ENCODE measurements around the gene DDX41.
A peak's percentile ranks its signal among the peaks of the same experiment; 100 is the strongest.
"Not testable (repeated sequence)": the region's sequence is repeated elsewhere in the genome, so short reads cannot be mapped to it uniquely, and the experiment has no call there.

The DDX41 gene

GRCh38 chr5:177497292-177498012 is 19.3 kb downstream of the DDX41 start, which contains the start of gene PDLIM7:
TSS of gene PDLIM7 (minus strand) at chr5:177497604. CDS start at chr5:177496512, 1,092 bp downstream.
- DNase-seq: peak; percentile 86

- DNase-seq: no peak
Measured at GRCh38 chr5:177496727-177497291, 20.0 kb downstream of the DDX41 start.

- no peak for DNase-seq
Measured at GRCh38 chr5:177496070-177496726, 20.6 kb downstream of the DDX41 start.

- DNase-seq: no peak
Measured at GRCh38 chr5:177495243-177496060, 21.3 kb downstream of the DDX41 start.

- no peak for DNase-seq
Measured at GRCh38 chr5:177494346-177495195, 22.2 kb downstream of the DDX41 start.

GRCh38 chr5:177493795-177494345 is 22.9 kb downstream of the DDX41 start:
- no peak for DNase-seq

GRCh38 chr5:177492841-177493240 is 23.9 kb downstream of the DDX41 start:
- DNase-seq: no peak

GRCh38 chr5:177491983-177492746 is 24.6 kb downstream of the DDX41 start:
- no peak for DNase-seq

- DNase-seq: no peak
Measured at GRCh38 chr5:177491429-177491945, 25.3 kb downstream of the DDX41 start.

- DNase-seq: no peak
Measured at GRCh38 chr5:177490992-177491391, 25.8 kb downstream of the DDX41 start.

- DNase-seq: no peak
Measured at GRCh38 chr5:177490311-177490991, 26.3 kb downstream of the DDX41 start.

- no peak for DNase-seq
Measured at GRCh38 chr5:177489119-177489716, 27.5 kb downstream of the DDX41 start.

- no peak for DNase-seq
Measured at GRCh38 chr5:177487975-177488374, 28.8 kb downstream of the DDX41 start.

GRCh38 chr5:177487144-177487543 is 29.6 kb downstream of the DDX41 start:
- no peak for DNase-seq

GRCh38 chr5:177486256-177486655 is 30.5 kb downstream of the DDX41 start:
- no peak for DNase-seq

- not testable (repeated sequence) for DNase-seq
Measured at GRCh38 chr5:177485753-177486152, 31.0 kb downstream of the DDX41 start.

- no peak for DNase-seq
Measured at GRCh38 chr5:177484902-177485549, 31.7 kb downstream of the DDX41 start.

- no peak for DNase-seq
Measured at GRCh38 chr5:177483994-177484901, 32.5 kb downstream of the DDX41 start.
